Peyer's patch (tissue), 4 donors: Measurements from ENCODE around the gene MICAL3.

Experiments used
- CTCF ChIP-seq, 6 experiments: fragments of 450-650 bp in 4 of 6; fragments of 200-600 bp in 2 of 6; sonication (generic) in 1 of 6; IDR thresholded peaks; one replicate each; pipeline ENCODE4 v1.5.1; 2017 to 2019; ENCODE audit warnings: antibody characterized with exemption in 6 of 6, mild to moderate bottlenecking in 3 of 6, moderate library complexity in 1 of 6
- POLR2A ChIP-seq, 2 donors: fragments of 450-650 bp; IDR thresholded peaks; one replicate each; pipeline ENCODE4 v1.5.1; 2017; ENCODE audit warnings: antibody characterized with exemption in 2 of 2, mild to moderate bottlenecking in 2 of 2, moderate library complexity in 2 of 2

- TF ChIP-seq POLR2A (IDR thresholded peaks at IDR 0.05), result no peak
- no peak for TF ChIP-seq CTCF (IDR thresholded peaks at IDR 0.05)
These were observed 41.7 kb downstream of the MICAL3 start for GRCh38 chr22:17982572-17983141.
